ENCODE results near the gene CALCOCO2. TPM values are rescaled to one million over a fixed set of nuclear protein-coding genes. Genes with fewer than 3 reads are reported as not detected.

Gene CALCOCO2
- total RNA-seq, 1 experiment from 2014 or later, result 23.1 TPM

DNA sequence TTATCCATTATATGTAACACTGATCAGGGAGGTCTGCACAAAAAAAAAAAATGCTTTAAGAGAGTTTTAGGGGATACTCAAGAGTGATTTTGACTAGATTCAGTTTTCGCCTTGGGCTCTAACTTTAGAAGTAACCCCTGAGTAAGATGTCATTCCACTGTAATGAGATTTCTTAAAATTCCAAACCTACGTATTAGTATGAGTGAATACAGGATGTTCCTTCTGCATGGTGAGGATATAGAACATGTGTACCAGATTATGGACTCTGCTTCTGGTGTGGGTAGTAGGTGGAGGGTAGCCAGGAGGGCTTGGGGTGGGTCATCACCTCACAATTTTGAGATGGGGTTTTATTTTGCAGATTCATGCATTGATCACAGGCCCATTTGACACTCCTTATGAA lies 81.6 kb downstream of the CALCOCO2 start:
- H3K4me1 ChIP-seq (ENCODE audit: insufficient read depth, low read length), result peaks cover 7% of the 10 kb centered on the region; the same call in 1 of the 2 replicates
- no peak overlapping the region for H2BK120ac ChIP-seq (ENCODE audit: low read depth, low read length, poor library complexity, severe bottlenecking)
- DNase-seq, result no peak
- no peak overlapping the region for H2AK5ac ChIP-seq (ENCODE audit: insufficient read length, low read length)
- peaks cover 7% of the 10 kb centered on the region for H3K23me2 ChIP-seq (ENCODE audit: insufficient read length, low read depth, low read length, poor library complexity, severe bottlenecking)
- TF ChIP-seq, protein P1, sequence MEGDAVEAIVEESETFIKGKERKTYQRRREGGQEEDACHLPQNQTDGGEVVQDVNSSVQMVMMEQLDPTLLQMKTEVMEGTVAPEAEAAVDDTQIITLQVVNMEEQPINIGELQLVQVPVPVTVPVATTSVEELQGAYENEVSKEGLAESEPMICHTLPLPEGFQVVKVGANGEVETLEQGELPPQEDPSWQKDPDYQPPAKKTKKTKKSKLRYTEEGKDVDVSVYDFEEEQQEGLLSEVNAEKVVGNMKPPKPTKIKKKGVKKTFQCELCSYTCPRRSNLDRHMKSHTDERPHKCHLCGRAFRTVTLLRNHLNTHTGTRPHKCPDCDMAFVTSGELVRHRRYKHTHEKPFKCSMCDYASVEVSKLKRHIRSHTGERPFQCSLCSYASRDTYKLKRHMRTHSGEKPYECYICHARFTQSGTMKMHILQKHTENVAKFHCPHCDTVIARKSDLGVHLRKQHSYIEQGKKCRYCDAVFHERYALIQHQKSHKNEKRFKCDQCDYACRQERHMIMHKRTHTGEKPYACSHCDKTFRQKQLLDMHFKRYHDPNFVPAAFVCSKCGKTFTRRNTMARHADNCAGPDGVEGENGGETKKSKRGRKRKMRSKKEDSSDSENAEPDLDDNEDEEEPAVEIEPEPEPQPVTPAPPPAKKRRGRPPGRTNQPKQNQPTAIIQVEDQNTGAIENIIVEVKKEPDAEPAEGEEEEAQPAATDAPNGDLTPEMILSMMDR (conservative IDR thresholded peaks at IDR 0.05), result no peak
- no peak overlapping the region for H2BK20ac ChIP-seq (ENCODE audit: low read depth, low read length, poor library complexity, severe bottlenecking)
- H3K79me1 ChIP-seq (ENCODE audit: insufficient read depth, low read depth, low read length, poor library complexity, severe bottlenecking), result peaks cover 32% of the 10 kb centered on the region
- peaks cover 25 to 26% of the 10 kb centered on the region in 2 experiments for H3K4me1 Mint-ChIP-seq
- no CpG with 5 or more reads among the region's 2 CpGs for WGBS (ENCODE audit: extremely low coverage, insufficient read length, low lambda C conversion rate)
- H2BK12ac ChIP-seq (ENCODE audit: insufficient read length, low read depth, low read length), result no peak overlapping the region
- H4K8ac ChIP-seq (replicated peaks; ENCODE audit: insufficient read length, low read depth, low read length), result no peak overlapping the region
- no peaks in the 10 kb centered on the region for H3K9me3 ChIP-seq (ENCODE audit: control insufficient read depth, low read depth, low read length)
- H3K18ac ChIP-seq (ENCODE audit: insufficient read length, low read depth, low read length), result no peak overlapping the region
- no peak overlapping the region for H3K4me2 ChIP-seq (ENCODE audit: insufficient read depth, insufficient read length, low read length)
- no peak overlapping the region for H2BK15ac ChIP-seq (ENCODE audit: low read depth, low read length)
- no peaks in the 10 kb centered on the region for H3K27me3 Mint-ChIP-seq (ENCODE audit: low read depth)
- H4K5ac ChIP-seq (ENCODE audit: insufficient read length, low read depth, low read length), result no peak overlapping the region
- no peak overlapping the region for H2AFZ ChIP-seq (ENCODE audit: low read length)
- H3K9ac ChIP-seq (ENCODE audit: extremely low read depth, insufficient read length, low read length), result no peak overlapping the region
- H3K56ac ChIP-seq (ENCODE audit: insufficient read length, low read depth, low read length), result no peak overlapping the region
- no peaks in the 10 kb centered on the region for H3K9me3 Mint-ChIP-seq
- H3K79me2 ChIP-seq (ENCODE audit: insufficient read depth, low read length), result peaks cover 35% of the 10 kb centered on the region
- H2BK5ac ChIP-seq (ENCODE audit: insufficient read length, low read length), result no peak overlapping the region
- H3K4ac ChIP-seq (ENCODE audit: low read depth, low read length), result no peak overlapping the region
- H3K27ac ChIP-seq (ENCODE audit: insufficient read length, low read depth, low read length), result no peak overlapping the region
- H3K14ac ChIP-seq (ENCODE audit: insufficient read depth, low read length), result no peak overlapping the region
- no peak overlapping the region for H3K23ac ChIP-seq (ENCODE audit: insufficient read length, low read depth, low read length)
- H4K20me1 ChIP-seq (ENCODE audit: control insufficient read depth, insufficient read depth, insufficient read length), result peaks cover 2% of the 10 kb centered on the region
- no peaks in the 10 kb centered on the region for H3K27me3 ChIP-seq (ENCODE audit: insufficient read depth, low read length)
- no peak overlapping the region; a peak in 1 of 7 replicates for H3K27ac Mint-ChIP-seq
- no peak overlapping the region for H4K91ac ChIP-seq (ENCODE audit: insufficient read length, low read depth, low read length)
- peaks cover 49 to 78% (median 76%) of the 10 kb centered on the region in 3 experiments for H3K36me3 Mint-ChIP-seq (ENCODE audit: insufficient read depth in 1 of 3, low read depth in 3 of 3)
- no peak overlapping the region for H3T11ph ChIP-seq (ENCODE audit: low read length)
- no peak overlapping the region for H3K4me3 Mint-ChIP-seq

Other genes starting within 250 kb of the CALCOCO2 start
- not detected in 2 replicates for gene HOXB3, start 240.8 kb upstream of the CALCOCO2 start, total RNA-seq (2021)
- gene HOXB5, start 237.3 kb upstream of the CALCOCO2 start, total RNA-seq (2021), result not detected in 2 replicates
- gene HOXB6, start 226.0 kb upstream of the CALCOCO2 start, total RNA-seq (2021), result not detected in 2 replicates
- gene HOXB7, start 220.0 kb upstream of the CALCOCO2 start, total RNA-seq (2021), result not detected in 2 replicates
- not detected in 2 replicates for gene HOXB8, start 215.7 kb upstream of the CALCOCO2 start, total RNA-seq (2021)
- not detected in 2 replicates for gene HOXB9, start 204.7 kb upstream of the CALCOCO2 start, total RNA-seq (2021)
- gene PRAC1, start 108.5 kb upstream of the CALCOCO2 start, total RNA-seq (2021), result not detected in 2 replicates
- gene PRAC2, start 107.8 kb upstream of the CALCOCO2 start, total RNA-seq (2021), result not detected in 2 replicates
- not detected in 2 replicates for gene HOXB13, start 102.3 kb upstream of the CALCOCO2 start, total RNA-seq (2021)
- 1.1 and 2.4 TPM in 2 replicates for gene TTLL6, start 13.8 kb upstream of the CALCOCO2 start, total RNA-seq (2021)
- 84.7 and 91.5 TPM in 2 replicates for gene ATP5MC1, start 61.8 kb downstream of the CALCOCO2 start, total RNA-seq (2021)
- gene UBE2Z, start 77.4 kb downstream of the CALCOCO2 start, total RNA-seq (2021), result 78.0 and 80.0 TPM in 2 replicates
- 129 and 139 TPM in 2 replicates for gene SNF8, start 113.8 kb downstream of the CALCOCO2 start, total RNA-seq (2021)
- gene GIP, start 137.6 kb downstream of the CALCOCO2 start, total RNA-seq (2021), result not detected in 2 replicates
- 432 and 434 TPM in 2 replicates for gene IGF2BP1, start 166.3 kb downstream of the CALCOCO2 start, total RNA-seq (2021)